Measurements from ENCODE around the gene DENND2D.

DNA sequence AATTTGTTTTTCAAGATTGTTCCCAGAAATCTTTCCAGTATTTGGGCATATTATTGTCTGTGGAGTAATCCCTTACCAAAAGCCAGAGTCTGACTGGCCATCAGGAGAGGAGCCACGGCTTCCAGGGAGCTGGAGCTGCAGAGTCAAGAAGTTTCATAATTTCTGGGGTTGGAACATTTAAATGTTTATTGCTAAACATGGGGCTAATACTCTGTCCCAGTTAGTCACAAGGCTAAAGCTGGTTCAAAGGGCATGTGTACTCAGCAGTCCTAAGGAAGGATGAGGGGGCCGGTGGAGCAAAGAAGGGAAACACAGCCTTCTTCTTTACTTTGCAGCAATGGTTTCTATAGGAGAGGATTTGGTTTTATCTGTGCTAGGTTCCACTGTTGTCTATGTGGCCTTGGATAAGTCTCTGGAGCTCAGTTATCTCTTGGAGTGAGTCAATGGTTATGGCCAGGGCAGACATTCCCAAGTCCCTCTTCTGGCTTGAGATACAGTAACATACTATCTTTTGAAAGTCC is 9.5 kb downstream of the DENND2D start:
- TF ChIP-seq, protein P1, sequence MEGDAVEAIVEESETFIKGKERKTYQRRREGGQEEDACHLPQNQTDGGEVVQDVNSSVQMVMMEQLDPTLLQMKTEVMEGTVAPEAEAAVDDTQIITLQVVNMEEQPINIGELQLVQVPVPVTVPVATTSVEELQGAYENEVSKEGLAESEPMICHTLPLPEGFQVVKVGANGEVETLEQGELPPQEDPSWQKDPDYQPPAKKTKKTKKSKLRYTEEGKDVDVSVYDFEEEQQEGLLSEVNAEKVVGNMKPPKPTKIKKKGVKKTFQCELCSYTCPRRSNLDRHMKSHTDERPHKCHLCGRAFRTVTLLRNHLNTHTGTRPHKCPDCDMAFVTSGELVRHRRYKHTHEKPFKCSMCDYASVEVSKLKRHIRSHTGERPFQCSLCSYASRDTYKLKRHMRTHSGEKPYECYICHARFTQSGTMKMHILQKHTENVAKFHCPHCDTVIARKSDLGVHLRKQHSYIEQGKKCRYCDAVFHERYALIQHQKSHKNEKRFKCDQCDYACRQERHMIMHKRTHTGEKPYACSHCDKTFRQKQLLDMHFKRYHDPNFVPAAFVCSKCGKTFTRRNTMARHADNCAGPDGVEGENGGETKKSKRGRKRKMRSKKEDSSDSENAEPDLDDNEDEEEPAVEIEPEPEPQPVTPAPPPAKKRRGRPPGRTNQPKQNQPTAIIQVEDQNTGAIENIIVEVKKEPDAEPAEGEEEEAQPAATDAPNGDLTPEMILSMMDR (optimal IDR thresholded peaks at IDR 0.05 in 1 of 3, IDR thresholded peaks at IDR 0.05 in 1 of 3, conservative IDR thresholded peaks at IDR 0.05 in 1 of 3; ENCODE audit: extremely low read depth in 1 of 3, insufficient read depth in 2 of 3, low read length in 3 of 3) = no peak
- no peak for TF ChIP-seq EZH2 (IDR thresholded peaks at IDR 0.05; ENCODE audit: low read length)
